ENCODE results near the gene FRYL. TPM values are rescaled to one million over a fixed set of nuclear protein-coding genes. Genes with fewer than 3 reads are reported as not detected.

The FRYL gene
- total and polyA plus RNA-seq, 2 of the 13 experiments (the other 11 are each of a cell fraction or from before 2014, with no cell fraction given), result 9.7 to 19.6 TPM

- WGBS (ENCODE audit: low lambda C conversion rate), result 96% methylated on average over 3 of the region's 4 CpGs
- ATAC-seq (no peak), FAIRE-seq (no peak), DNase-seq (ENCODE audit: low spot score) (no peak)
- no TSS peak for BruUV-seq (replicated peaks)
- Histone ChIP-seq H3K9me3 (ENCODE audit: low read length) (no peaks in the 10 kb centered on the region), H3K27ac (ENCODE audit: extremely low read length, insufficient read depth, low read length) (no peak overlapping the region), H3K9ac (ENCODE audit: insufficient read depth, low read depth, low read length) (no peak overlapping the region), H3K79me2 (ENCODE audit: insufficient read depth, low read length) (peaks cover 76% of the 10 kb centered on the region), H2AFZ (ENCODE audit: low read length) (no peak overlapping the region), H3K4me3 (replicated peaks in 1 of 3; ENCODE audit: insufficient read depth in 1 of 3, low read depth in 2 of 3, low read length in 3 of 3) (no peak overlapping the region), H3K27me3 (ENCODE audit: control insufficient read depth in 1 of 2, insufficient read depth in 2 of 2, low read length in 2 of 2) (no peaks in the 10 kb centered on the region), H3K36me3 (replicated peaks in 1 of 2; ENCODE audit: control insufficient read depth in 1 of 2, insufficient read depth in 2 of 2, low read length in 2 of 2) (no peaks in the 10 kb centered on the region), H3K4me2 (ENCODE audit: low read depth, low read length) (no peak overlapping the region), H4K20me1 (ENCODE audit: insufficient read depth, low read length) (no peaks in the 10 kb centered on the region), H3K4me1 (ENCODE audit: insufficient read depth, low read length) (no peaks in the 10 kb centered on the region)
- in situ Hi-C loops (cut with HindIII; ENCODE audit: extremely low pct_ligation_motif_present, low pct_unique_long_range_greater_than_20kb), result no loop called here
- intact Hi-C loops (cut with micrococcal nuclease; ENCODE audit: unreplicated experiment), result no loop called here
- POLR2A ChIA-PET, result no interaction called here
- CTCF ChIA-PET (ENCODE audit: low intra/inter-chr PET ratio, low total read pairs), result no interaction called here
- TF ChIP-seq PHF8 (CRISPR knock-in tag; IDR thresholded peaks at IDR 0.05), result no peak
- no peak for TF ChIP-seq ZNF737 (CRISPR knock-in tag; IDR thresholded peaks at IDR 0.05; ENCODE audit: borderline replicate concordance)
- TF ChIP-seq, protein P1, sequence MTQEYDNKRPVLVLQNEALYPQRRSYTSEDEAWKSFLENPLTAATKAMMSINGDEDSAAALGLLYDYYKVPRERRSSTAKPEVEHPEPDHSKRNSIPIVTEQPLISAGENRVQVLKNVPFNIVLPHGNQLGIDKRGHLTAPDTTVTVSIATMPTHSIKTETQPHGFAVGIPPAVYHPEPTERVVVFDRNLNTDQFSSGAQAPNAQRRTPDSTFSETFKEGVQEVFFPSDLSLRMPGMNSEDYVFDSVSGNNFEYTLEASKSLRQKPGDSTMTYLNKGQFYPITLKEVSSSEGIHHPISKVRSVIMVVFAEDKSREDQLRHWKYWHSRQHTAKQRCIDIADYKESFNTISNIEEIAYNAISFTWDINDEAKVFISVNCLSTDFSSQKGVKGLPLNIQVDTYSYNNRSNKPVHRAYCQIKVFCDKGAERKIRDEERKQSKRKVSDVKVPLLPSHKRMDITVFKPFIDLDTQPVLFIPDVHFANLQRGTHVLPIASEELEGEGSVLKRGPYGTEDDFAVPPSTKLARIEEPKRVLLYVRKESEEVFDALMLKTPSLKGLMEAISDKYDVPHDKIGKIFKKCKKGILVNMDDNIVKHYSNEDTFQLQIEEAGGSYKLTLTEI (CRISPR knock-in tag; conservative IDR thresholded peaks at IDR 0.05), result no peak
- no peak for TF ChIP-seq FOXA1 (IDR thresholded peaks at IDR 0.05)
- TF ChIP-seq FOXA1 (CRISPR knock-in tag; IDR thresholded peaks at IDR 0.05), result no peak
- TF ChIP-seq TCF7L2 (IDR thresholded peaks at IDR 0.05; ENCODE audit: low read depth, low read length), result no peak
- no peak for TF ChIP-seq ZNF367 (CRISPR knock-in tag; IDR thresholded peaks at IDR 0.05; ENCODE audit: borderline replicate concordance)
- TF ChIP-seq REPIN1 (CRISPR knock-in tag; IDR thresholded peaks at IDR 0.05; ENCODE audit: borderline replicate concordance, low read depth), result no peak
- no peak for TF ChIP-seq ZNF704 (CRISPR knock-in tag; IDR thresholded peaks at IDR 0.05; ENCODE audit: borderline replicate concordance)
- no peak for TF ChIP-seq TMF1 (CRISPR knock-in tag; IDR thresholded peaks at IDR 0.05; ENCODE audit: low read depth)
- TF ChIP-seq KLF12 (CRISPR knock-in tag; IDR thresholded peaks at IDR 0.05; ENCODE audit: borderline replicate concordance), result no peak
- no peak for TF ChIP-seq ZBTB42 (CRISPR knock-in tag; IDR thresholded peaks at IDR 0.05)
- TF ChIP-seq, protein P2, sequence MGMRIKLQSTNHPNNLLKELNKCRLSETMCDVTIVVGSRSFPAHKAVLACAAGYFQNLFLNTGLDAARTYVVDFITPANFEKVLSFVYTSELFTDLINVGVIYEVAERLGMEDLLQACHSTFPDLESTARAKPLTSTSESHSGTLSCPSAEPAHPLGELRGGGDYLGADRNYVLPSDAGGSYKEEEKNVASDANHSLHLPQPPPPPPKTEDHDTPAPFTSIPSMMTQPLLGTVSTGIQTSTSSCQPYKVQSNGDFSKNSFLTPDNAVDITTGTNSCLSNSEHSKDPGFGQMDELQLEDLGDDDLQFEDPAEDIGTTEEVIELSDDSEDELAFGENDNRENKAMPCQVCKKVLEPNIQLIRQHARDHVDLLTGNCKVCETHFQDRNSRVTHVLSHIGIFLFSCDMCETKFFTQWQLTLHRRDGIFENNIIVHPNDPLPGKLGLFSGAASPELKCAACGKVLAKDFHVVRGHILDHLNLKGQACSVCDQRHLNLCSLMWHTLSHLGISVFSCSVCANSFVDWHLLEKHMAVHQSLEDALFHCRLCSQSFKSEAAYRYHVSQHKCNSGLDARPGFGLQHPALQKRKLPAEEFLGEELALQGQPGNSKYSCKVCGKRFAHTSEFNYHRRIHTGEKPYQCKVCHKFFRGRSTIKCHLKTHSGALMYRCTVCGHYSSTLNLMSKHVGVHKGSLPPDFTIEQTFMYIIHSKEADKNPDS (CRISPR knock-in tag; IDR thresholded peaks at IDR 0.05), result no peak
- no peak for TF ChIP-seq HMGA1 (CRISPR knock-in tag; conservative IDR thresholded peaks at IDR 0.05)
- no peak for TF ChIP-seq ZNF557 (CRISPR knock-in tag; IDR thresholded peaks at IDR 0.05)
- no peak for TF ChIP-seq SRF (IDR thresholded peaks at IDR 0.05; ENCODE audit: low read depth, low read length)
- no peak for TF ChIP-seq ZNF496 (CRISPR knock-in tag; IDR thresholded peaks at IDR 0.05; ENCODE audit: insufficient replicate concordance)
- TF ChIP-seq SALL1 (CRISPR knock-in tag; IDR thresholded peaks at IDR 0.05), result no peak
- no peak for TF ChIP-seq ZNF710 (CRISPR knock-in tag; IDR thresholded peaks at IDR 0.05; ENCODE audit: borderline replicate concordance)
These were observed 13.8 kb downstream of the FRYL start for GRCh38 chr4:48766131-48766792.

Measured in HepG2 (cell line).